A549 (cell line): ENCODE data around the gene ABCB8. TPM values are rescaled to one million over a fixed set of nuclear protein-coding genes. Genes with fewer than 3 reads are reported as not detected.
A peak's percentile ranks its signal among the peaks of the same experiment; 100 is the strongest.

Experiments
- ATAC-seq, 2 experiments: fragments of 200-7000 bp in 1 of 2; fragments of >200 bp in 1 of 2; cut with Nextera tagmentation in 1 of 2; cut with Tn5 transposase in 1 of 2; 3 replicates each; pipeline versions ENCODE4 v1.8.0 to v1.9.1; 2018 to 2020; ENCODE audit warnings: mild to moderate bottlenecking in 1 of 2, moderate library complexity in 1 of 2
- CTCF ChIA-PET: fragments of 300-600 bp; sonication (Branson Sonifier 250); formaldehyde crosslinking; extraction: SDS; loops from one replicate; lab custom pipeline; 2021; ENCODE audit warnings: antibody characterized with exemption, inconsistent platforms; lab: Yijun Ruan, JAX
- POLR2A ChIA-PET: fragments of 350-600 bp; formaldehyde crosslinking; extraction: SDS; loops from one replicate; lab custom pipeline; 2021; ENCODE audit warnings: antibody characterized with exemption, inconsistent platforms; lab: Yijun Ruan, JAX
- DNase-seq, 2 experiments: peaks; one replicate each; pipeline versions ENCODE4 v3.0.0 to v3.0.0-alpha.2; 2011 to 2016; ENCODE audit warnings: low read depth in 1 of 2, low spot score in 1 of 2
- FAIRE-seq: peaks from 2 replicates; lab custom pipeline; 2011; peaks lifted over from hg19 to GRCh38; lab: Jason Lieb, UNC
- H3K27ac ChIP-seq, 2 experiments: fragments of >200 bp; sonication (Bioruptor Twin); formaldehyde crosslinking; 3 replicates each; pipeline ENCODE4 v1.5.1; 2016 to 2017
- H3K4me1 ChIP-seq: fragments of >200 bp; sonication (Bioruptor Twin); formaldehyde crosslinking; 3 replicates; pipeline ENCODE4 v1.6.1; 2016
- H3K4me2 ChIP-seq: fragments of >200 bp; sonication (Bioruptor Twin); formaldehyde crosslinking; 3 replicates; pipeline ENCODE4 v1.6.1; 2016
- H3K4me3 ChIP-seq: fragments of >200 bp; sonication (Bioruptor Twin); formaldehyde crosslinking; 3 replicates; pipeline ENCODE4 v1.5.1; 2016
- H3K9me3 ChIP-seq: fragments of >200 bp; sonication (Bioruptor Twin); formaldehyde crosslinking; 3 replicates; pipeline ENCODE4 v1.6.1; 2016
- ATOH8 ChIP-seq: fragments of 250-450 bp; sonication (Bioruptor Pico); IDR thresholded peaks from 2 replicates; pipeline ENCODE4 v1.5.0; 2020; ENCODE audit warnings: low read depth, mild to moderate bottlenecking, moderate library complexity
- CHD4 ChIP-seq: fragments of 200-600 bp; sonication (generic); IDR thresholded peaks from 2 replicates; pipeline ENCODE4 v1.6.1; 2016; ENCODE audit warnings: antibody characterized with exemption, mild to moderate bottlenecking, borderline replicate concordance
- CTCF ChIP-seq: fragments of >200 bp; sonication (Bioruptor Twin); formaldehyde crosslinking; IDR thresholded peaks from 3 replicates; pipeline ENCODE4 v1.5.1; 2016
- ESRRA ChIP-seq: fragments of 150-350 bp; IDR thresholded peaks from 2 replicates; pipeline ENCODE4 v1.6.1; 2014; ENCODE audit warnings: mild to moderate bottlenecking, low read length, borderline replicate concordance
- FOSB ChIP-seq: fragments of 250-450 bp; sonication (Bioruptor Pico); IDR thresholded peaks from 2 replicates; pipeline ENCODE4 v1.5.0; 2020; ENCODE audit warnings: mild to moderate bottlenecking, moderate library complexity
- FOSL2 ChIP-seq, 2 experiments: fragments of 450-650 bp in 1 of 2; fragments of >200 bp in 1 of 2; sonication (Bioruptor Twin) in 1 of 2; formaldehyde crosslinking; IDR thresholded peaks; 2 replicates each; pipeline versions ENCODE4 v1.5.0 to v1.6.1; 2016 to 2020; ENCODE audit warnings: mild to moderate bottlenecking in 1 of 2, moderate library complexity in 1 of 2
- HOXA7 ChIP-seq: fragments of 250-450 bp; sonication (Bioruptor Pico); IDR thresholded peaks from 2 replicates; pipeline ENCODE4 v1.5.0; 2020; ENCODE audit warnings: mild to moderate bottlenecking, moderate library complexity
- JUN ChIP-seq, 2 experiments: fragments of >200 bp; sonication (Bioruptor Twin); formaldehyde crosslinking; IDR thresholded peaks; 2 replicates in 1 of 2; 3 replicates in 1 of 2; pipeline ENCODE4 v1.6.1; 2016 to 2017
- KDM1A ChIP-seq: fragments of 200-600 bp; sonication (generic); IDR thresholded peaks from 2 replicates; pipeline ENCODE4 v1.6.1; 2016; ENCODE audit warnings: low read depth, mild to moderate bottlenecking
- KDM5A ChIP-seq: fragments of 200-600 bp; sonication (generic); IDR thresholded peaks from 2 replicates; pipeline ENCODE4 v1.6.1; 2016; ENCODE audit warnings: antibody characterized with exemption, mild to moderate bottlenecking
- MAFK ChIP-seq: fragments of 450-650 bp; IDR thresholded peaks from 2 replicates; pipeline ENCODE4 v1.6.1; 2014; ENCODE audit not compliant: partially characterized antibody
- MAX ChIP-seq: IDR thresholded peaks from 2 replicates; pipeline ENCODE4 v1.6.1; 2012
- MAZ ChIP-seq: fragments of 150-350 bp; IDR thresholded peaks from 2 replicates; pipeline ENCODE4 v1.6.1; 2014; ENCODE audit warnings: antibody characterized with exemption, low read depth, low read length, borderline replicate concordance
- MYC ChIP-seq: IDR thresholded peaks from 2 replicates; pipeline ENCODE4 v1.6.1; 2012; ENCODE audit warnings: mild to moderate bottlenecking, inconsistent platforms, low read length, improper control_type of control experiment, borderline replicate concordance
- NPAS2 ChIP-seq: fragments of 250-450 bp; sonication (Bioruptor Pico); IDR thresholded peaks from 2 replicates; pipeline ENCODE4 v1.8.0; 2022; ENCODE audit warnings: mild to moderate bottlenecking, moderate library complexity, borderline replicate concordance
- NR3C1 ChIP-seq: fragments of >200 bp; sonication (Bioruptor Twin); formaldehyde crosslinking; IDR thresholded peaks from 3 replicates; pipeline ENCODE4 v1.6.1; 2017
- PHF8 ChIP-seq: fragments of 200-600 bp; sonication (generic); IDR thresholded peaks from 2 replicates; pipeline ENCODE4 v1.6.1; 2016; ENCODE audit warnings: low read depth, mild to moderate bottlenecking, antibody characterized with exemption, moderate library complexity, borderline replicate concordance
- POLR2A ChIP-seq: IDR thresholded peaks from 2 replicates; pipeline ENCODE4 v1.6.1; 2012; ENCODE audit warnings: mild to moderate bottlenecking, low read length
- RNF2 ChIP-seq: fragments of 200-600 bp; sonication (generic); IDR thresholded peaks from 2 replicates; pipeline ENCODE4 v1.6.1; 2016; ENCODE audit warnings: low read depth, mild to moderate bottlenecking, antibody characterized with exemption, moderate library complexity, borderline replicate concordance
- SMC3 ChIP-seq: fragments of >200 bp; sonication (Bioruptor Twin); formaldehyde crosslinking; IDR thresholded peaks from 3 replicates; pipeline ENCODE4 v1.6.1; 2018; ENCODE audit warnings: inconsistent platforms
- SREBF2 ChIP-seq: fragments of 450-650 bp; IDR thresholded peaks from 2 replicates; pipeline ENCODE4 v1.6.1; 2014; ENCODE audit warnings: mild to moderate bottlenecking, moderate library complexity
- USF2 ChIP-seq: fragments of 450-650 bp; IDR thresholded peaks from 2 replicates; pipeline ENCODE4 v1.6.1; 2014; ENCODE audit warnings: antibody characterized with exemption
- ZFP36 ChIP-seq: fragments of 450-650 bp; IDR thresholded peaks from 2 replicates; pipeline ENCODE4 v1.6.1; 2014; ENCODE audit warnings: borderline replicate concordance; ENCODE audit not compliant: partially characterized antibody
- ZSCAN20 ChIP-seq: fragments of 250-450 bp; sonication (Bioruptor Pico); IDR thresholded peaks from 2 replicates; pipeline ENCODE4 v1.8.0; 2022; ENCODE audit warnings: mild to moderate bottlenecking, moderate library complexity
- WGBS: methylation state at CpG from one replicate; pipeline ENCODE4 v1.1.6; 2017; ENCODE audit errors: missing lambda C conversion rate; 5-methylcytosine and 5-hydroxymethylcytosine counted together
- polyA plus RNA-seq, 4 experiments: library from polyadenylated mRNA; depleted of rRNA in 3 of 4; stranded (reverse); fragments of >200 nt; fragmentation: RNase III in 1 of 4; extraction: RNeasy Plus Mini Kit Qiagen cat#74134 plus additional on column Dnase treatment in 1 of 4; gene quantifications; 2 replicates in 3 of 4; 3 replicates in 1 of 4; pipeline ENCODE4 v1.2.3, GENCODE V29; 2011 to 2017
- TF ChIP-seq, protein P1 (sequence below): fragments of 200-600 bp; sonication (generic); IDR thresholded peaks from 2 replicates; pipeline ENCODE4 v1.6.1; 2016; ENCODE audit warnings: antibody characterized with exemption, mild to moderate bottlenecking, moderate library complexity
- TF ChIP-seq, protein P2 (sequence below): fragments of >200 bp; sonication (Bioruptor Twin); formaldehyde crosslinking; IDR thresholded peaks from 3 replicates; pipeline ENCODE4 v1.6.1; 2016
- TF ChIP-seq, protein P3 (sequence below): IDR thresholded peaks from 2 replicates; pipeline ENCODE4 v1.6.1; 2012

Gene ABCB8
- polyA plus RNA-seq, 2 of the 4 experiments (the other 2 are of a cell fraction), result 19.6 to 41.1 TPM

GRCh38 chr7:151085329-151085690 lies 57.1 kb downstream of the ABCB8 start (continued):
- TF ChIP-seq ZFP36 (no peak), PHF8 (no peak)
- TF ChIP-seq, protein P1, sequence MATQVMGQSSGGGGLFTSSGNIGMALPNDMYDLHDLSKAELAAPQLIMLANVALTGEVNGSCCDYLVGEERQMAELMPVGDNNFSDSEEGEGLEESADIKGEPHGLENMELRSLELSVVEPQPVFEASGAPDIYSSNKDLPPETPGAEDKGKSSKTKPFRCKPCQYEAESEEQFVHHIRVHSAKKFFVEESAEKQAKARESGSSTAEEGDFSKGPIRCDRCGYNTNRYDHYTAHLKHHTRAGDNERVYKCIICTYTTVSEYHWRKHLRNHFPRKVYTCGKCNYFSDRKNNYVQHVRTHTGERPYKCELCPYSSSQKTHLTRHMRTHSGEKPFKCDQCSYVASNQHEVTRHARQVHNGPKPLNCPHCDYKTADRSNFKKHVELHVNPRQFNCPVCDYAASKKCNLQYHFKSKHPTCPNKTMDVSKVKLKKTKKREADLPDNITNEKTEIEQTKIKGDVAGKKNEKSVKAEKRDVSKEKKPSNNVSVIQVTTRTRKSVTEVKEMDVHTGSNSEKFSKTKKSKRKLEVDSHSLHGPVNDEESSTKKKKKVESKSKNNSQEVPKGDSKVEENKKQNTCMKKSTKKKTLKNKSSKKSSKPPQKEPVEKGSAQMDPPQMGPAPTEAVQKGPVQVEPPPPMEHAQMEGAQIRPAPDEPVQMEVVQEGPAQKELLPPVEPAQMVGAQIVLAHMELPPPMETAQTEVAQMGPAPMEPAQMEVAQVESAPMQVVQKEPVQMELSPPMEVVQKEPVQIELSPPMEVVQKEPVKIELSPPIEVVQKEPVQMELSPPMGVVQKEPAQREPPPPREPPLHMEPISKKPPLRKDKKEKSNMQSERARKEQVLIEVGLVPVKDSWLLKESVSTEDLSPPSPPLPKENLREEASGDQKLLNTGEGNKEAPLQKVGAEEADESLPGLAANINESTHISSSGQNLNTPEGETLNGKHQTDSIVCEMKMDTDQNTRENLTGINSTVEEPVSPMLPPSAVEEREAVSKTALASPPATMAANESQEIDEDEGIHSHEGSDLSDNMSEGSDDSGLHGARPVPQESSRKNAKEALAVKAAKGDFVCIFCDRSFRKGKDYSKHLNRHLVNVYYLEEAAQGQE, result no peak

DNA sequence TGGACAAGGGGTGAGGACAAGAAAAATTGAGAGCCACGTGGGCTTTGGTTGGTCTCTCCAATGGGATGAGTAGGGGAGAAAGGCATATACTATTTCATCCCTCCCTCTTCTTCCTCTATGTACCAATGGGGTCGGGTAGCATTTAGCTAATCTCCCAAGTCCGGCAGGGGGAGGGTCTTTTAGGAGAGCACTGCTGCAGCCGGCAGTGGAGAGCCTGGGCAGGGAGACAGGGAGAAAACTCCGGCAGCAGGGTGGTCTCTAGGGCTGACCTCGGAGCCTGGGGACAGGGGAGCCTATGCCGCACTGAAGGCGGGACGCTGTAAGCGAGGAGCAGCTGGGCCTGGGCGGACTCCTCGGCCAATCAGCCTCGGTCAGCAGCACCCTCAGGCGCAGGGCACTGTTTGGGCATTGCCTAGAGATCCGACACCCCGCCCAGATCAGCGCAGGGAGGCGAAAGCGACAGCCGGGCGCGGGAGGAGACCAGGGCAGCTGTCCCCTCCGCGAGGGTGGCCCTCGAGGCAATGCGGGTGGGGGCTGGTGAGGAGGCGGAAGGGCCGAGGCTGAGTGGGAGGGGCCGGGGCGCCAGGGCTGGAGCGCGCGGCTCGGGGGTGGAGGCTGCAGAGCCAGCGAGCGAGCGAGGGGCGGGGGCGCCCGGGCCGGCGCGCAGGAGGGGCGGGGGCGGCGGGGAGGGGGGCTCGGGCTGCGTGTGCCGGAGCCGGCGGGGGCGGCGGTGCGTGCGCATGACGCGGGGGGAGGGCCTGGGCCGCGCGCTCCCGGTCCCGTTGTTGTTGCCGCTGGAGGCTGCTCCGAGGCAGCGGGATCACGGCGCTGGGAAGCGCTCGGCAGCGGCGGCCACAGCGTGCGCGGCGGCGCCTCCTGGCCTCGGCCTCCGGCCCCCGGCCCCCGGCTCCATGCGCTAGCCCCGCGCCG lies 57.7 kb downstream of the ABCB8 start, which contains the start of gene AGAP3:
Gene AGAP3 (plus strand): TSS at position 785 of the 930 bp plus-strand sequence. CDS start 267 bp downstream, outside the sequence.
- 2% methylated on average over 12 of the region's 84 CpGs for whole genome bisulfite sequencing
- DNase-seq, result peak; percentile 76 to 79
- no peak for TF ChIP-seq NPAS2 (CRISPR knock-in tag)
- TF ChIP-seq KDM5A, result no peak
- TF ChIP-seq FOSL2 (IDR thresholded peaks at IDR 0.05), result no peak
- TF ChIP-seq FOSL2 (CRISPR knock-in tag; IDR thresholded peaks at IDR 0.05), result no peak
- TF ChIP-seq ESRRA, result no peak
- no peak for TF ChIP-seq NR3C1
- TF ChIP-seq MAFK, result no peak
- peak; percentile 43; the same call in 1 of the 2 replicates for TF ChIP-seq MYC
- TF ChIP-seq JUN (IDR thresholded peaks at IDR 0.05), result peak in 1 of 2 experiments; percentile 59; a peak in 2 of 5 replicates
- TF ChIP-seq SREBF2, result no peak
- TF ChIP-seq KDM1A, result no peak
- no peak for TF ChIP-seq RNF2
- peak; percentile 81 for TF ChIP-seq POLR2A
- no peak for TF ChIP-seq FOSB (CRISPR knock-in tag)
- no peak for TF ChIP-seq CTCF
- 0 out of 2 replicates have a peak, but pooled peaks have one; percentile 14 for TF ChIP-seq USF2
- no peak for TF ChIP-seq HOXA7 (CRISPR knock-in tag)
- no peak for TF ChIP-seq ATOH8 (CRISPR knock-in tag)
- TF ChIP-seq CHD4, result no peak
- no peak for TF ChIP-seq ZSCAN20
- peak; percentile 81 for TF ChIP-seq MAX
- TF ChIP-seq SMC3, result 0 out of 3 replicates have a peak, but pooled peaks have one; percentile 12
- TF ChIP-seq, protein P2, sequence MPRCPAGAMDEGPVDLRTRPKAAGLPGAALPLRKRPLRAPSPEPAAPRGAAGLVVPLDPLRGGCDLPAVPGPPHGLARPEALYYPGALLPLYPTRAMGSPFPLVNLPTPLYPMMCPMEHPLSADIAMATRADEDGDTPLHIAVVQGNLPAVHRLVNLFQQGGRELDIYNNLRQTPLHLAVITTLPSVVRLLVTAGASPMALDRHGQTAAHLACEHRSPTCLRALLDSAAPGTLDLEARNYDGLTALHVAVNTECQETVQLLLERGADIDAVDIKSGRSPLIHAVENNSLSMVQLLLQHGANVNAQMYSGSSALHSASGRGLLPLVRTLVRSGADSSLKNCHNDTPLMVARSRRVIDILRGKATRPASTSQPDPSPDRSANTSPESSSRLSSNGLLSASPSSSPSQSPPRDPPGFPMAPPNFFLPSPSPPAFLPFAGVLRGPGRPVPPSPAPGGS, result peak; percentile 17; the same call in 2 of the 3 replicates
- TF ChIP-seq, protein P3, sequence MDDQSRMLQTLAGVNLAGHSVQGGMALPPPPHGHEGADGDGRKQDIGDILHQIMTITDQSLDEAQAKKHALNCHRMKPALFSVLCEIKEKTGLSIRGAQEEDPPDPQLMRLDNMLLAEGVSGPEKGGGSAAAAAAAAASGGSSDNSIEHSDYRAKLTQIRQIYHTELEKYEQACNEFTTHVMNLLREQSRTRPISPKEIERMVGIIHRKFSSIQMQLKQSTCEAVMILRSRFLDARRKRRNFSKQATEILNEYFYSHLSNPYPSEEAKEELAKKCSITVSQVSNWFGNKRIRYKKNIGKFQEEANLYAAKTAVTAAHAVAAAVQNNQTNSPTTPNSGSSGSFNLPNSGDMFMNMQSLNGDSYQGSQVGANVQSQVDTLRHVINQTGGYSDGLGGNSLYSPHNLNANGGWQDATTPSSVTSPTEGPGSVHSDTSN, result no peak
- no peak for TF ChIP-seq MAZ

More for the DNA sequence above, 57.7 kb downstream of the ABCB8 start, which contains the start of gene AGAP3:
- peak within 1 kb of the TSS; percentile 84 to 98 for H3K27ac ChIP-seq
- peak within 1 kb of the TSS; percentile 86 for H3K4me3 ChIP-seq
- ChIA-PET CTCF (interaction anchor here (1.0 to 27.1 kb wide), 15 partner anchors 9 to 188 kb away, joined by 3 to 412 read pairs (median 3); partner anchors contain the start of gene GBX1), POLR2A (interaction anchor here (1.1 to 1.4 kb wide), 3 partner anchors 18 to 27 kb away, joined by 3 to 11 read pairs (median 3); no protein-coding TSS in a partner anchor)
- no peaks in the 10 kb centered on the region for H3K9me3 ChIP-seq
- H3K4me2 ChIP-seq, result peak within 1 kb of the TSS; percentile 97
- ATAC-seq (peak; percentile 50 to 74), FAIRE-seq (no peak)
- peaks cover 43% of the 10 kb centered on the region for H3K4me1 ChIP-seq
